ENCODE measurements around the gene INAFM2.

DNA sequence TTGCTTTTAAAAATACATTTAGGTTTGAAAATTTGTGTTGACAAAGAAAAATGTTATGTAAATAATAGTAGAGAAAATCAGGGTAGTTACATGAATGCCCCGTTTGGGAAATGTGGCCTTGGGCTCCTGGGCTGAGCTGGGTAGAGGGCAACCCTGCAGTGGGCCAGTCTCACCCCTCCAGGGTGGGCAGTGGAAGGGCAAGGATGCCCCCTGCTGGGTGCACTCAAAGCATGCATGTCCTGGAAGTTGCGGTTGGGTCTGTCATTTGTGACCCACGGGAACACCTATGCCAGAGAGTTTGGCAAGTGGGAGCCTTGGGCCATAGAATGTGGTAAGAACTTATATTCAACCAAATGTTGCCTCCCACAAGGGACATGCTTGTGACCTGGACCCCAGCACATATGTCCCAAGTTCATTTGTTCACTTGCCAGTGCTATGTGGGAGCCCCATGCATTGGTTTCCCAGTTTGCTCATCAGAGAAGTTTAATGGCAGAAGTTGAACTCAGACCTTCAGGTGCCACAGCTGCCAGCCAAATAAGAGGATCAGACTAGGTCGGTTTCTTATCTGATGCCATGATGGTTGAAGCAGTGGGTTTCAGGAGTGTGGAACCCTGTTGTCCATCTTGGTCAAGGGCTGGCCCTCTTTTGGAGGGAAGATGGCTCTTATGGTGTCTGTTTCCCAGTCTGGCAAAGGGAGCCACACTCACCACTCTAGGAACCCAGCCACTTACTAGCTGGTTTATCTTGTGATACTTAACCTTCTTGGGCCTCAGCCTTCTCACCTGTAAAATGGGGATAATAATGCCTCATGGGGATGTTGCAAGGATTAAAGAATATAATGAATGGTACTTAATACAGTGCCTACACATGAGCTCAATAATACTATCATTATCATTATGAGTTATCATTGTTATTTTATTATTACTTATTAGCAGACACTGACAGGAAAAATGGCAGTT, 13.2 kb upstream of the INAFM2 start:
- TF ChIP-seq, protein P1, sequence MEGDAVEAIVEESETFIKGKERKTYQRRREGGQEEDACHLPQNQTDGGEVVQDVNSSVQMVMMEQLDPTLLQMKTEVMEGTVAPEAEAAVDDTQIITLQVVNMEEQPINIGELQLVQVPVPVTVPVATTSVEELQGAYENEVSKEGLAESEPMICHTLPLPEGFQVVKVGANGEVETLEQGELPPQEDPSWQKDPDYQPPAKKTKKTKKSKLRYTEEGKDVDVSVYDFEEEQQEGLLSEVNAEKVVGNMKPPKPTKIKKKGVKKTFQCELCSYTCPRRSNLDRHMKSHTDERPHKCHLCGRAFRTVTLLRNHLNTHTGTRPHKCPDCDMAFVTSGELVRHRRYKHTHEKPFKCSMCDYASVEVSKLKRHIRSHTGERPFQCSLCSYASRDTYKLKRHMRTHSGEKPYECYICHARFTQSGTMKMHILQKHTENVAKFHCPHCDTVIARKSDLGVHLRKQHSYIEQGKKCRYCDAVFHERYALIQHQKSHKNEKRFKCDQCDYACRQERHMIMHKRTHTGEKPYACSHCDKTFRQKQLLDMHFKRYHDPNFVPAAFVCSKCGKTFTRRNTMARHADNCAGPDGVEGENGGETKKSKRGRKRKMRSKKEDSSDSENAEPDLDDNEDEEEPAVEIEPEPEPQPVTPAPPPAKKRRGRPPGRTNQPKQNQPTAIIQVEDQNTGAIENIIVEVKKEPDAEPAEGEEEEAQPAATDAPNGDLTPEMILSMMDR (IDR thresholded peaks at IDR 0.05; ENCODE audit: poor library complexity): peak; percentile 72
- TF ChIP-seq EZH2phosphoT487 (IDR thresholded peaks at IDR 0.05; ENCODE audit: low read depth, severe bottlenecking, unreplicated experiment) (no peak), EZH2 (IDR thresholded peaks at IDR 0.05; ENCODE audit: borderline replicate concordance) (no peak)

All from hepatocyte (in vitro differentiated cells).